ENCODE data around the gene EDC3.
"Not testable (repeated sequence)": the region's sequence is repeated elsewhere in the genome, so short reads cannot be mapped to it uniquely, and the experiment has no call there.

EDC3 gene

DNA sequence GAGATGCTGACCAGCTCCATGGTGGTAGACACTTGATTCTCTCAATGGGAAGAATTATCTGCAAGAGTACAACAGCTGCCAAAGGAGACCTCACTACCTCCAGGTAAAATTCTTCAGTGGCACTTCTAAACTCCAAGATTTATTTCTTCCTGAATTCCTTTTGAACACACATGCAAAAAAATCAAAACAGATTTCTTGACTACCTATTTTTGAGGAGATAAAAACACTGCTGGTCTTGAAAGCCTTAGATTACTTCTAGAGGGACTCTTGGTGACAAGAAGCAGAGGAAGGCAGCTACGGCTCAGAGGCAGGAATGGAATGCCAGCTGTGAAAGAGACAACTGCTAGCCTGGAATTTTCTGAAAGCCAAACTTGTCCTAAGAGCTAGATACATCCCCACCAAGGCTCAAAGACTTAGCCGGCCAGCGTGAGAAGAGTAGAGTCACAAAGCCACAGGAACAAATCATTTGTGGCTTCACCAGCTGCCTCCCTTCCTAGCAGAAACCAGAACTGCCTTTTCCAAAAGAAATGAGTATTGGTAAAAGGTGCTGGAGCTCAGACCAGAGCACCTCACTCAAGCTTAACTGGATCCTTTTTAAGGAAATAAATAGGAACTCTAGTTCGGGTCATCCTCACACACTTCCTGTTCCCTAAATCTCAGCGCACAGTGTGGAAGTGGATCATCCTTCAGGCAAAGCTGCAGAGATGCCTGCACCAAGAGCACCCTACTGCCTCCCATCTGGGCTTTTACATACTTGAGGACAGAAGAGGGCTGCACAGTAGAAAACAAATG is 47.6 kb downstream of the EDC3 start:
- DNase-seq = peak; percentile 17

DNA sequence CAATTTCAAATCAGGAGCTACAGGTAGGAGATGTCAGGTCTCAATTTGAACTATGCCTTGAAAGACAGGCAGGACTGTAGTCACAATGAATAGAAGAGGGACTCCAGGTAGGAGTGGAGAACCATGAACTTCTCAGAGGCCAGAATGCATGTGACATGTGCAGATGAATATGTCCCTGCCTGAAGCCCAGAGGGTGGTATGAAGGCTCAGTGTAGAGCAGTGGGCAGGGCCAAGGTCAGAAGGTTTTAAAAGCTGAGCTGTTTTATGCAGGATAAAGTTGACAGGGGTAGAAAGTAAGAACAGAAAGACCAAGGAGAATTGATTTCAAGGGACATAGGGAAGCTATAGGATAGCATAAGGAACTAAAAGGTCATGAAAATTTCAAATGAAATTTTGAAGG is 49.3 kb downstream of the EDC3 start:
- DNase-seq = no peak

DNA sequence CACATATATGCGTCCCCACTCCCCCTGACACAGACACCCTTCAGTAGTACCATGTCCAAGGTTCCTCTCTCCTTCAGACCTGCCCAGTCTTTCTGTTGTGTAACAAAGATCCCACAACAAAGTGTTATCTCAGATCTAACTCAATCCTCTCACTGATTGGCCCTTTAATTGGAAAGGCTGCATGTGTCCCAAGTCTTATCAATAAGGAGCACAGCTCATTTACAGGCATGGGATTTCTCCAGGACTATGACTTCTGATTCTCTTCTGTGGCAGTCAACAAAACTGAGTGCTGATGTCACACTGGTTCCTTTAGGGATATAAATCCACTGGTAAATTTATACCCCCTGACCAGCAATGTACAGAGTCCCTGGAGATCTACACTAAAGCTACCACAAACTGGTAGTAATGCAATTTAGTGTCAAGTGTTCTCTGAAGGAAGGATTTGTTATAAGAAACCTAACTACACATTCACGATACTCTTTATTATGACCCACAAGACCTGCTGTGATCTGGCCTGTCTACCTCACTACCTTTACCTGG is 52.1 kb downstream of the EDC3 start:
- no peak for DNase-seq

DNA sequence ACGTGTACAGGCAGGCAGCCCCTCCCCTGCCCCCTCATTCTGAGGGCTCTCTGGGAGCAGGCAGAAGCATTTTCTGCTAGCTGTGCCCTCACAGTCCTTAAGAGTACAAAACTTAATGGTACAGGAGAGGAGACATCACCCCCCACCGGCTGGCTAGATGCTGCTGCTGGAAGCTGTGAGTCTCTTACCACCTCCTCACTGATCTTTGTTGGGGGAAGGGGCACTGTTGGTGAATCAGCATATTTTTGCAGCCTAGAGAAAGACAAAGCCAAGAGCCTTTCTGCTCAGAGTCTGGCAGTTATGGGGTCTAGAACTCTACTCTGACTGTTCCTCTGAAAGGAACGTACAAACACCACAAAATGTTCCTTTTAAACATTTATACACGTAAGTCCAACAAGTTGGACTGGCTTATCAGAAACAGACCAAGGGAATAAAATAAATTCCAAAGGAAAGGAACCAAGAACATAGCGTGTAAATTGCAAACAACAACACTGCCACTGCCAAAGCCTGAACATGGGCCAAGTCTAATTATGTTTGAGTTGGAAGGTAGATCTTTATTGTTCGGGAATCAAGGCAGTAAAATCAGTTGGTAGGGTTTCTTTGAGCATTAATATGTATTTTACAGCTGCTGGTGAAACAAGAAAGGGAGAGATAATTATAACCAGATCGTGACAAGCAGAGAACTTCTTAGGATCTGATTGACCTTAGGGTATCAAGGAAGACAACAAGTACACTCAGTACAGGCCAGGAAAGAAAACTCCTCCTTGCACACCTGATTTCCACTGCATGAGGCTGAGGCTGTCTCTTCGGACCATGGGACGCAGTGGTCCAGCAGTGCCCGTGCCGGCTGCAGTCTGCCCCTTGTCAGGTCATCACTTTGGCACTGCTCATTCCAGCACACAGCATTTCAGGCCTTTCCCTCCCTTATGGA is 52.8 kb downstream of the EDC3 start:
- DNase-seq = no peak

DNA sequence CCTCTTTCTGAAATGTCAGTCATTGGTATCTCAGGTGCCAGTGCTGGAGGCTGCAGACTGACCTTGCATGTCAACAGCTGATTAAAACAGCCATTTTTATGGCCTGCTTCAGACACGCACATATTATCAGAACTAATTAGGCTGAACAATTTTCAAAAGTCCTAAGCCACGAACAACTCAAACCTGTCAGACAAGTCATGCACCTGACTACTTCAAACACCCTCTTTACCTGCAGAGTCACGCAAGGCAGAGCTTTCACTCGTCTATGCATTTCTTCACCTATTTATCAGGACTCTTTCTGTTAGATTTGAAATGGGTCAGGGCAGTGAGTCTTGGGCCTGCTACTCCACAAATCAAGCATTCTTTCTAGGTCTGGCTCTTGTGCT is 53.5 kb downstream of the EDC3 start:
- no peak for DNase-seq

DNA sequence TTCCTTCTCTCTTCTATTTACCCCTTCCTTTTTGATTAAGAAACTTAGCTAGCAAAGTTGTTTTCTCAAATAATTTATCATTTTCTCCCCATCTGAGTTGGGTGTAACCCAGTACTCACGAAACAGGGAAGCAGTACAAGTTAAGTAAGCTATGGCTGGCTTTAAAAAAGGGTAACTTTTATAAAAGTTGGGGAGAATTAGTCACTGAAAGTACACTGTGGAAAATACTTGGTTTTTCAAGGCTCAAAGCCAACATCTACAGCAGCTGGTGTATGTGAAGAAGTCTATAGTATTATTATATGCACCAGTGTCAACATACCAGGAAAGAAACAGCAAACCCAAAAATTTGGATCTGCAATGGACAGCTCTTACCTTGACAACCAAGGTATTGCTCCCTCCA is 54.7 kb downstream of the EDC3 start:
- DNase-seq = no peak

DNA sequence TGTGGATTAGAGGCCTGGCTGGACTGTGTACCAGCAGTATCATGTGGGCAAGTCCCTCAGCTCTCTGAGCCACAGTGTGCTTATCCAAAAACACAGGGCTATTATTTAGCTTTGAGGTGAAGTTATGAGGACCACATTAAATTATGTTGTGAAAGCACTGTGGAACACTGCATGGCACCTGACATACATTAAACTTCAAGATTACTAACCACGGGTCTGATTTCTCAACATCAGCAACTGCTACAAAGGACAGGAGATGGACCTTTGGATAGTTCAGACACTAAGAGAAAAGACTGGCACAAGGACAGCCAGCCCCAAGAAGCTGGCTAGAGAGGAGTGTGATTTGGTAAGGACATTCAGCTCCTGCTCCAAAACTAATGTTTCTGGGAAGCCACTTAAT is 58.8 kb downstream of the EDC3 start:
- no peak for DNase-seq

DNA sequence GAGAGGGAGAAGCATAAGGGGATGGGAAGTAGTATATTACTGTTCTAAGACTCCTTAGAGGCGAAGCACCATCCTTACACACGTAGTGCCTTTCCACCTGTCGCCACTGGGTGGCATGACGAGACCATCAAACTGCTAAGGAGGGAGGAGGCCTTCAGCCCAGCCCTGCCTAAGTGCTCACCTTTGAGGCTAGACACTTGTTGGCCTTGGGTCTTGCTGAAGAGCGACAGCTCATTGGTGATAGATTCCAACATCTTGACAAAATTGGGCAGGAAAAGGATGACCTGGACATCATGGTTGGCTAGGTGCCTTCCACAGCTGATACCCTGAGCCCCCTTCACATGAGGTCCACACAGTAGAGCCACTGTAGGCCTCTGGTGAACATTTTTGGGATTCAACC is 60.6 kb downstream of the EDC3 start:
- DNase-seq = peak; percentile 62

DNA sequence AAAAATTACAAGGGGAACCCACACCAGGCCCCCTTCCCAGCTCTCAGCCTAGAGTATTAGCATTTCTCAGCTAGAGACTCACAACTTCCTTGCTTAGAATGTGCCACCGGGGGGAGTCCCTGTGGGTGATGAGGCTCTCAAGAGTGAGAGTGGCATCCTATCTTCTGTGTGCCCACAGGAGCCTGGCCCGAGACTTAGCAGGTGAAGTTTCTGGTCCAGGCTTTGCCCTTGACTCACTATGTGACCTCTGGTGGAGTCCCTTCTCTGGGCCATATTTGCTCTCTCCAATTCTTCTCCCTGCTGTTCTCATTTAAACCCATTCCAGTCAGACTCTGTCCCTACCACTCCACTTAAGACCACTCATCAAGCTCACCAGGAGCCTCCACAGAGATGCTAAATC is 62.0 kb downstream of the EDC3 start:
- no peak for DNase-seq

DNA sequence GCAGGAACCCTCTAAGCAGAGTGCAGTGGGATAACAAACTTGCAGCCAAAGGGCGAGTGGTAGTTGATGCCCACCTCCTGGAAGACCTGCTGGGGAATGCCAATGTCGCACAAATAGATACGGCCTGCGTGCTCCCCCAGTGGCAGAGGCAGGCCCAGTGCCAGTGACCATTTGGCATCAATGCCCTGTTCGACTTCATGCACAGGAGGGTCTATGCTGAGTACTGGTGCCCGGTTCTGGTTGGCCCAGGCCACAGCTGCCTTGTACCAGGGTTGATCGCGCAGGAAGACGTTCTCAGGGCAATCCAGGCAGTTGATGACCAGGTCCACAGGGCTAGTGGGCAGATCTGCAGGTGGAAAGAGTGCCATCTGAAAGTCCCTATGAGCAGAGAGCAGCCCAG is 63.2 kb downstream of the EDC3 start:
- no peak for DNase-seq

DNA sequence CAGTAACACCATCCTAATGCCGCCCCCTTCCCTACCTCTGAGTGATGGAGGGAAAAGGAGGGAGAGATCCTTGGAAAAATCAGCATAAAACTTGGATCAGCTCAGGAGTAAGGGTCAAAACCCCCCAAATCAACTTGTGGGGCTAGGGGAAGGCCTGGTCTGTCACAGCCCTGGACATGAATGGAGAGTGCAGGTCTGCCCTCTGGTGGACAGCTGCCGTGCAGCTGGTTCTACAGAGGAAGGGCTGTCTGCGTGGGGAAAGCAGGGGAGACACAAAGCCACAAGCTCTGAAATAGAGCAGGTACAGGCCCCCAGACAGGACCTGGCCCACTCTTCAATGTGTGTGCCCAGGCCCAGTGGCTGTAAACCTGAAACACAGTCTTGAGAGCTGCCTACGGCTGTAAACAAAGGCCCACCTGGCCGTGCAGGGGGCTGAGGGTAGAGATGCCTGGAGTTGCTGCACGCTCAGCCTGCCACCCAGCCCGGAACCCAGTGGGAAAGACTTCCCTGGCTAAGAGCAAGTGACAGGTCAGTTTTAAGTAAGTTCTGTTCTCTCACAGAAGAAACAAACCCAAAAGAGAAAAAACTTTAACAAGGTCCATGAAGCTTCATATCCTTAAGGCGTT is 63.8 kb downstream of the EDC3 start:
- peak; percentile 51 for DNase-seq

DNA sequence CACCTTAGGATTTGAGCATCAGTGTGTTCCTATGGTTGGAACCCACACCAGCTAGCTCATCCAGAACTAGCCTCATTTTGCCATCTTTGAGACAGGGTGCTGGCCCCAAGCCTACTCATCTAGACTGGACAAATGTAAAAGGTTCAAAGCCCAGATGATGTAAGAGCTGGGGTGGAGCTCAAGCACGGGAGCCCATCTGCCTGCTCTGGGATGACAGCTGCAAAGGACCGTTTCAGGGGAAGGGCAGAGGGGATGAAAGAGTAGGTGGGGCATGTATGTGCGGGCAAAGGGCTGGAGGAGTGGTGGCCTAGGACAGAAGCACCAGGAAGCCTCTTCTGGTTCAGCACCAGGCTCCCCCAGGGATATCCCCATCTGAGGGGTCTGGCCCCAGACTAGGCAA is 64.4 kb downstream of the EDC3 start:
- DNase-seq = no peak

DNA sequence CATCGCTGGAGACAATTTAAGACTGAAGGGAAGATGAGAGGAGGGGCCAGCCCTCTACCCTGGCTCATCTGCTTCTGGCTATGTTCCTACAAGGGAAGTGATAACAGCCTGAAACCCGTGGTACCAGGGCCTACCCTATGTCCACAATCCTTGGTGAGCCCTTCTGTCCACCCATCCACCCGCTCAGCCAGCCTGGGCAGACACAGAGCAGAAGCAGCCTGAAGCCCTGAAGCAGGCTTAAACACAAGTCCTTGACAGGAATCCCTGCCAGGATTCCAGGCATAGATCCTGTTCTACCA is 64.8 kb downstream of the EDC3 start:
- no peak for DNase-seq

DNA sequence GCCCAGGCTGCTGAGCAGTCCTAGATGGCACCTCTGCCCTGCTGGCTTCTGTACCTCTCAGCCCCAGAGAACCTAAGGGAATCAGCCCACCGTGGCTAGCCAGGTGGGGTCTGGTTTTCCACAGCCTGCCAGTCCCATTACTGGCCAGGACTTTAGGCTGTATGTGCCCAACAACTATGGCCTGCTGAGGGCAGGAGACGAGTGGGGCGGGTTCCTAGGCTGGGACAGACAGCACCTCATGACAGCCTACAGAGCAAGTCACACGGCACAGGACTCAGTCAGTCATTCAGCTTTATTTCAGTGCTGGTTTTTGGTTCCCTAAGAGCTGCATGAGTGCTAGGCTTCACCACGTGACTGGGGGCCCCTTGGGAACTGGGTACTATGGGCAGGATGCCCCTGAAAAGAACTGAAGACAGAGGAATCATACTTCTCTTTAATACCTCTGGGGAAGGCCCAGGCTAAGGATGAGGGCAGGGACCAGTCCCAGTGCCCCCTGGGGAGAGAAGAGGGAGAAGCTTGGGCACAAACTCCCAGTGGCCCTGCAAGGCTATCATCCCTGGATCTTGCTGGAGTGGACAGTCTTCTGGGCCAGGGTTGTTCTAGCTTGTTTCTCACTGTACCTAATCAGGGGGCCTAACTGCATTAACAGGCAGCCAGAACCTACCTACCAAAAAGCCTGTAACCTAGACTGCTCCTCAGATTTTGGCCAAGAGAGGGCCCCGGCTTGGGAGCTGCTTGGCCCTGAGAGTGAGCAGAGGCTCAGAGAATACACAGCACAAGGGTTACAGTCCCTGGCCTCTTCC is 65.3 kb downstream of the EDC3 start:
- no peak for DNase-seq

DNA sequence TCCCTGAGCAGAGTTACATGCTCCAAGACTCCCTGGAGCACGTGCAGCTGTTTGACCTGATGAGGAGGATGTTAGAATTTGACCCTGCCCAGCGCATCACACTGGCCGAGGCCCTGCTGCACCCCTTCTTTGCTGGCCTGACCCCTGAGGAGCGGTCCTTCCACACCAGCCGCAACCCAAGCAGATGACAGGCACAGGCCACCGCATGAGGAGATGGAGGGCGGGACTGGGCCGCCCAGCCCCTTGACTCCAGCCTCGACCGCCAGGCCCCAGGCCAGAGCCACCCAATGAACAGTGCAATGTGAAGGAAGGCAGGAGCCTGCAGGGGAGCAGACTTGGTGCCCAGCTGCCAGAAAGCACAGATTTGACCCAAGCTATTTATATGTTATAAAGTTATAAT is 66.1 kb downstream of the EDC3 start:
- not testable (repeated sequence) for DNase-seq

DNA sequence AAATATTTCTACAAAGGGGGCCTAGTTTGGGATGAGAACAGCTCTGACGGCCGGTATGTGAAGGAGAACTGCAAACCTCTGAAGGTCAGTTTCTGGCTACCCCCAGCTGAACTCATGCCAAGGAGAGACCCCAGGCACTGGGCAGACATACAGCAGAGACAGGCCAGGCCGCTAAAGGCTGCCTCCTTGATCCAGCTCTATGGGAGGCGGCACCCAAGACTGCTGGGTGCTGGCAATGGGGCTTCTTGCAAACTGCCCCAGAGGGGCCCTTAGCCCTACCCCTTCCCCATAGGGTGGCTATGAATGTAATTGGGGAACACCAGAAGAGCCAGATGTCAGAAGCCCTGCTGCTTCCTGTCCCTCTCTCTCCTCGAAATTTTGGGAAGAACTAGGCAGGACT is 66.9 kb downstream of the EDC3 start:
- DNase-seq = no peak

DNA sequence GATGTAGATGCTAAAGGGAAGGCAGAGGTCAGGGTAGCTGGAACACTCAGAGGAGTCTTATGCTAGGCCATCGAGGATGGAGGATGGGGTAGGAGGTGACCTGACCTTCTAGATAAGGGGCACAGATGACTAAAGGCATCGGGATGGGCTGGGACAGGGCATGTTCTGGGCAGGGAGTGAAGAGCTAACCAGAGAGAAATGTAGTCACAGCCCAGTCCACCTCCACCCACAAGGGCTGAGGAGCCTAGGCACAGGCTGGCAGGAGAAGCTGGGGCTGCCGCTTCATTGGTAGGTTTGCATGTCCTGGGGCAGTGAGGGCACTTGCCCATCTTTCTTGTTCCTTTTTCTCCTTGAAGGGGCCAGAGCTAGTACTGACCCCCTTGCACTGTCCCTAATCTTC is 67.6 kb downstream of the EDC3 start:
- no peak for DNase-seq

DNA sequence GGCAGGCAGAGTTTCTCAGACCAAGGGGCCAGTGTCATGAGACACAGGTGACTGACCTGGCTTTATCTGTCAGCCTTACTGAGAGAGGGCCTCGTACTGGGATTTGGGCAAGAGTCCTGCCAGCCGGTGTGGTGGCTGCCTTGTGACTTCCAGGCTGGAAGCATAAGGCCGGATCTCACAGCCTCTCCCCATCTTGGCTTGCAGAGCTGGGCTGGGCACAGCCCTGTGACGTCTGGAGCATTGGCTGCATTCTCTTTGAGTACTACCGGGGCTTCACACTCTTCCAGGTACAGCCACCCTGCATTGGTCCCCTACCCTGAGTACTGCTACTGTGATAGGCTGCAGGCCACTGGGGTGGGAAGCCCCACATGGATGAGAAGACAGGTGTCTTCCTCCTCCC is 68.1 kb downstream of the EDC3 start:
- DNase-seq = no peak

DNA sequence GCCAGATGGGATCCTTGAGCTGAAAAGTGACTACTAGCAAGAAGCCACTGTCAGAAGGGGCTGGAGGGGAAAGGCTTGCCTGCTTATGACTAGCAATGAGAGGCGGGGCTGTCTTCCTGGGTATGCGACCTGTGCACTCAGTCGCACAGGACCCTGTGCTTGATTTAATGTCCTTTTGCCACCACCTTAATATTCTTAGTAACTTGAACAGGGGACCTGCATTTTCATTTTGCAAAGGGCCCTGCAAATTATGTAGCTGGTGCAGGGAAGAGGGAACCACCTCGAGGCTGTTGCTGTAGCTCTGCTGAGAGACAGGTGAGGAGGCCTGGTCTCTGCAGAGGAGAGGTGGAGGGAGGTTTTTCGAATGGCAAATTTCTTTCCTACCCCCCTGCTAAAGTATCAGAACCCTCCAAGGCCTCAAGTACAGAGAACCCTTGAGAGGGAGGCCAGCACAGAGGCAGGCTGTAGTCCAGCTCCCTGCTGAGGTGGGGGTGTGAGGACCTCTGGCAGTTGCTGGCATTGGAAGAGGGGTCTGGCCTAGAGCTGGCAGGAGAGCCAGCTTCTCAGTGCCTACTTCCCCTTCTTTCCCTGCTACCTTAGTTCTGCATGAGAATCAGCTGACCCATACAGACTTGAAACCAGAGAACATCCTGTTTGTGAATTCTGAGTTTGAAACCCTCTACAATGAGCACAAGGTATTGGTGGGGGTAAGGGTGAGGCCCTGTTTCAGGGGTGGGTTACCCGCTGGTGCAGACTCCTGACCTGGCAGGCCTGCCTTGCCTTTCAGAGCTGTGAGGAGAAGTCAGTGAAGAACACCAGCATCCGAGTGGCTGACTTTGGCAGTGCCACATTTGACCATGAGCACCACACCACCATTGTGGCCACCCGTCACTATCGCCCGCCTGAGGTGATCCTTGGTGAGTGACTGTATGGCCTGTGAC is 68.8 kb downstream of the EDC3 start:
- peak; percentile 34 for DNase-seq

DNA sequence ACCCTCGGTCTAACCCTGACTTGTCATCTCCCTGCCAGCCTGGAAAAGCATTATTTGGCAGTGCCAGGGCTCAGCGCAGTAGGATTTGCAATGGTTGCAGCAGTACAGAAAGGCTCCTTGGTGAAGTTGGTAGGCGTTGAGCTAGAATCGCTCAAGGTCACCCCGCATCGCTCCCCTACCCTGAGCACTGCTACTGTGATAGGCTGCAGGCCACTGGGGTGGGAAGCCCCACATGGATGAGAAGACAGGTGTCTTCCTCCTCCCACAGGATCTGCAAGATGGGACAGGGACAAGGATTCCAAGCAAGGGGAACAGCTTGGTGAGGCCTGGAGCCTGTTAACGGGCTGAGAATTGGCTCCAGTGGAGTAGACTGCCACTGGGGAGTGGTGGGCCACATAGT is 69.5 kb downstream of the EDC3 start:
- DNase-seq = no peak

DNA sequence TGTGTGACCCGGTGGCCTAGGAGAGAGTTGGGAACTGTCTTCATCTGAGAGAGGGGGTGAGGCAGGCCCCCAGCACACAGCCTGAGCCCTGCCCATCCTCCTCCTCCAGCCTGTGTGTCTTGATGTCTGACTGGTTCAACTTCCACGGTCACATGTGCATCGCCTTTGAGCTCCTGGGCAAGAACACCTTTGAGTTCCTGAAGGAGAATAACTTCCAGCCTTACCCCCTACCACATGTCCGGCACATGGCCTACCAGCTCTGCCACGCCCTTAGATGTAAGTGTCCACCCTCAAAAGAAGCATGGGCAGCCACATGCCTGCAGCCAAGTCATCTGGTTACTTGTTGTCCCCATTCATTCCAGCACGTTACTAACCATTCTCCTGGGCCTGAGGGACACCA is 70.1 kb downstream of the EDC3 start:
- no peak for DNase-seq

All from inflammatory macrophage treated with lipopolysaccharide for 4 hours (primary cell).